ENCODE data around the gene HMGCLL1. TPM values are rescaled to one million over a fixed set of nuclear protein-coding genes. Genes with fewer than 3 reads are reported as not detected.

Gene HMGCLL1
- total RNA-seq, 1 donor from 2014 or later, result 6.3 TPM

GRCh38 chr6:55569638-55570037, 9.4 kb downstream of the HMGCLL1 start:
- no peaks in the 10 kb centered on the region for H3K27me3 Mint-ChIP-seq (ENCODE audit: unreplicated experiment)
- TF ChIP-seq CTCF (IDR thresholded peaks at IDR 0.05; ENCODE audit: partially characterized antibody, unreplicated experiment), result no peak
- H3K9me3 Mint-ChIP-seq (ENCODE audit: unreplicated experiment), result no peaks in the 10 kb centered on the region
- peak; percentile 32 for DNase-seq
- peaks cover 3% of the 10 kb centered on the region for H3K4me1 Mint-ChIP-seq (ENCODE audit: low read depth, unreplicated experiment)
- H3K36me3 Mint-ChIP-seq (ENCODE audit: unreplicated experiment), result peaks cover 4% of the 10 kb centered on the region
- H3K4me3 Mint-ChIP-seq (ENCODE audit: unreplicated experiment), result no peak overlapping the region
- H3K27ac Mint-ChIP-seq (ENCODE audit: unreplicated experiment), result no peak overlapping the region

- H3K4me1 Mint-ChIP-seq (ENCODE audit: low read depth, unreplicated experiment), result peaks cover 3% of the 10 kb centered on the region
- no peaks in the 10 kb centered on the region for H3K9me3 Mint-ChIP-seq (ENCODE audit: unreplicated experiment)
- H3K27me3 Mint-ChIP-seq (ENCODE audit: unreplicated experiment), result no peaks in the 10 kb centered on the region
- TF ChIP-seq CTCF (IDR thresholded peaks at IDR 0.05; ENCODE audit: partially characterized antibody, unreplicated experiment), result no peak
- peaks cover 4% of the 10 kb centered on the region for H3K36me3 Mint-ChIP-seq (ENCODE audit: unreplicated experiment)
- no peak overlapping the region for H3K4me3 Mint-ChIP-seq (ENCODE audit: unreplicated experiment)
- DNase-seq, result no peak
- no peak overlapping the region for H3K27ac Mint-ChIP-seq (ENCODE audit: unreplicated experiment)
Measured at GRCh38 chr6:55568808-55569439, 10.1 kb downstream of the HMGCLL1 start.

- TF ChIP-seq CTCF (IDR thresholded peaks at IDR 0.05; ENCODE audit: partially characterized antibody, unreplicated experiment), result no peak
- no peak overlapping the region for H3K27ac Mint-ChIP-seq (ENCODE audit: unreplicated experiment)
- no peaks in the 10 kb centered on the region for H3K27me3 Mint-ChIP-seq (ENCODE audit: unreplicated experiment)
- H3K36me3 Mint-ChIP-seq (ENCODE audit: unreplicated experiment), result no peaks in the 10 kb centered on the region
- H3K4me1 Mint-ChIP-seq (ENCODE audit: low read depth, unreplicated experiment), result peaks cover 3% of the 10 kb centered on the region
- H3K9me3 Mint-ChIP-seq (ENCODE audit: unreplicated experiment), result no peaks in the 10 kb centered on the region
- H3K4me3 Mint-ChIP-seq (ENCODE audit: unreplicated experiment), result no peak overlapping the region
- no peak for DNase-seq
Measured at GRCh38 chr6:55567558-55567957, 11.4 kb downstream of the HMGCLL1 start.

- no peak for TF ChIP-seq CTCF (IDR thresholded peaks at IDR 0.05; ENCODE audit: partially characterized antibody, unreplicated experiment)
- Mint-ChIP-seq H3K27me3 (ENCODE audit: unreplicated experiment) (no peaks in the 10 kb centered on the region), H3K9me3 (ENCODE audit: unreplicated experiment) (no peaks in the 10 kb centered on the region), H3K27ac (ENCODE audit: unreplicated experiment) (no peak overlapping the region), H3K4me3 (ENCODE audit: unreplicated experiment) (no peak overlapping the region), H3K4me1 (ENCODE audit: low read depth, unreplicated experiment) (peaks cover 3% of the 10 kb centered on the region), H3K36me3 (ENCODE audit: unreplicated experiment) (no peaks in the 10 kb centered on the region)
- DNase-seq, result no peak
Measured at GRCh38 chr6:55566036-55566710, 12.8 kb downstream of the HMGCLL1 start.

- no peak for DNase-seq
- Mint-ChIP-seq H3K27me3 (ENCODE audit: unreplicated experiment) (no peaks in the 10 kb centered on the region), H3K9me3 (ENCODE audit: unreplicated experiment) (no peaks in the 10 kb centered on the region), H3K36me3 (ENCODE audit: unreplicated experiment) (no peaks in the 10 kb centered on the region), H3K27ac (ENCODE audit: unreplicated experiment) (no peak overlapping the region), H3K4me1 (ENCODE audit: low read depth, unreplicated experiment) (no peaks in the 10 kb centered on the region), H3K4me3 (ENCODE audit: unreplicated experiment) (no peak overlapping the region)
- TF ChIP-seq CTCF (IDR thresholded peaks at IDR 0.05; ENCODE audit: partially characterized antibody, unreplicated experiment), result no peak
Measured at GRCh38 chr6:55562318-55562717, 16.7 kb downstream of the HMGCLL1 start.

All from glutamatergic neuron (in vitro differentiated cells).